Thoracic aorta (tissue), 2 donors: Measurements from ENCODE around the gene TRIO. TPM values are rescaled to one million over a fixed set of nuclear protein-coding genes. Genes with fewer than 3 reads are reported as not detected.

Experiments used
- ATAC-seq: fragments of 150-250 bp; one replicate; pipeline ENCODE4 v1.8.0; 2017; ENCODE audit warnings: low read depth; ENCODE audit not compliant: insufficient number of reproducible peaks, low FRiP score
- DNase-seq: peaks from one replicate; pipeline ENCODE4 v3.0.0-alpha.2; 2020; ENCODE audit warnings: low spot score
- H3K27ac ChIP-seq, 2 donors: fragments of 200-600 bp; sonication (generic); 1 replicate in 1 of 2; 2 replicates in 1 of 2; pipeline ENCODE4 v1.5.1; 2016; ENCODE audit warnings: mild to moderate bottlenecking in 2 of 2, moderate library complexity in 2 of 2
- H3K27me3 ChIP-seq: fragments of 200-600 bp; sonication (generic); replicated peaks from 2 replicates; pipeline ENCODE4 v1.6.0; 2016; ENCODE audit warnings: mild to moderate bottlenecking; ENCODE audit not compliant: insufficient read depth
- H3K36me3 ChIP-seq: fragments of 200-600 bp; sonication (generic); one replicate; pipeline ENCODE4 v1.5.1; 2016
- H3K4me1 ChIP-seq, 2 donors: fragments of 200-600 bp; sonication (generic); 1 replicate in 1 of 2; 2 replicates in 1 of 2; pipeline versions ENCODE4 v1.5.1 to v1.6.0; 2016; ENCODE audit warnings: low read depth in 2 of 2, mild to moderate bottlenecking in 1 of 2; ENCODE audit not compliant: control insufficient read depth in 1 of 2
- H3K4me3 ChIP-seq: fragments of 200-600 bp; sonication (generic); 2 replicates; pipeline ENCODE4 v1.5.1; 2016; ENCODE audit warnings: mild to moderate bottlenecking
- H3K9me3 ChIP-seq: fragments of 200-600 bp; sonication (generic); 2 replicates; pipeline ENCODE4 v1.5.1; 2016
- total RNA-seq, 2 donors: library from RNA; depleted of rRNA; stranded (reverse); fragments of >200 nt; gene quantifications; one replicate each; pipeline versions ENCODE4 v1.1.0 to v1.2.3, GENCODE V29; 2016
- TF ChIP-seq, protein P1 (sequence below): fragments of 200-600 bp; sonication (generic); IDR thresholded peaks from one replicate; pipeline ENCODE4 v1.5.1; 2019; ENCODE audit warnings: antibody characterized with exemption

The TRIO gene
- total RNA-seq, 2 donors from 2014 or later, result 219 to 300 TPM

DNA sequence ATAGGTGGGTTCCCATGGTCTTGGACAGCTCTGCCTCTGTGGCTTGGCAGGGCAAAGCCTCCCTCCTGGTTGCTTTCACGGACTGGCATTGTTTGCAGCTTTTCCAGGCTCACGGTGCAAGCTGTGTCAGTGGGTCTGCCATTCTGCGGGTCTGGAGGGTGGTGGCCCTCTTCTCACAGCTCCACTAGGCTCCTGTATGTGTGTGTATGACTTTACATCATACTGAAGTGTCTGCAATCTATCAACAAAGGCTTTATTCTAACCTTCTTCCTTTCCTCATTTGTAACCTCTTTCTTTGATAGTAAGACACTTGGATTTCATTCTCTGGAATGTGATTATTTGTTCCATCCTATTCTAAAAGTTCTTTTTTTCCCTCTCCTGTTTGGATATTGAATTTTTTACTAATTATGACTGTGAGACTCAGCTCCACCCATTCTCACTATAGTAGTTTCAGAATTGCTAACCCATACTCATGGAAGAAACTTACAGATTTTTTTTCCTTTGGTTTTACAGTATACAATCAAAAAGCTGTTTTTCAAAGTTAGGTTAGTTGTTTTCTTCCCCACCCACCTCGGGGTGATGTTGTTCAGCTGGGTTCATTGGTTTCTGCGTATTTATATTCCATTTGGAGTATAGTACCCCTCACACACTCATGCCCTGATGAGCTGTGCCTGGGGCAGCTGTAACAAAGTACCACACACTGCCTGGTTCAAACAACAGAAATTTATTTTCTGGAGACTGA lies 293.8 kb downstream of the TRIO start:
- no peaks in the 10 kb centered on the region for H3K27me3 ChIP-seq
- peaks cover 11 to 37% of the 10 kb centered on the region in 2 donors for H3K4me1 ChIP-seq
- no peak overlapping the region for H3K4me3 ChIP-seq
- H3K36me3 ChIP-seq, result no peaks in the 10 kb centered on the region
- no peak overlapping the region for H3K27ac ChIP-seq
- H3K9me3 ChIP-seq, result no peaks in the 10 kb centered on the region
- ATAC-seq (no peak), DNase-seq (no peak)
- TF ChIP-seq, protein P1, sequence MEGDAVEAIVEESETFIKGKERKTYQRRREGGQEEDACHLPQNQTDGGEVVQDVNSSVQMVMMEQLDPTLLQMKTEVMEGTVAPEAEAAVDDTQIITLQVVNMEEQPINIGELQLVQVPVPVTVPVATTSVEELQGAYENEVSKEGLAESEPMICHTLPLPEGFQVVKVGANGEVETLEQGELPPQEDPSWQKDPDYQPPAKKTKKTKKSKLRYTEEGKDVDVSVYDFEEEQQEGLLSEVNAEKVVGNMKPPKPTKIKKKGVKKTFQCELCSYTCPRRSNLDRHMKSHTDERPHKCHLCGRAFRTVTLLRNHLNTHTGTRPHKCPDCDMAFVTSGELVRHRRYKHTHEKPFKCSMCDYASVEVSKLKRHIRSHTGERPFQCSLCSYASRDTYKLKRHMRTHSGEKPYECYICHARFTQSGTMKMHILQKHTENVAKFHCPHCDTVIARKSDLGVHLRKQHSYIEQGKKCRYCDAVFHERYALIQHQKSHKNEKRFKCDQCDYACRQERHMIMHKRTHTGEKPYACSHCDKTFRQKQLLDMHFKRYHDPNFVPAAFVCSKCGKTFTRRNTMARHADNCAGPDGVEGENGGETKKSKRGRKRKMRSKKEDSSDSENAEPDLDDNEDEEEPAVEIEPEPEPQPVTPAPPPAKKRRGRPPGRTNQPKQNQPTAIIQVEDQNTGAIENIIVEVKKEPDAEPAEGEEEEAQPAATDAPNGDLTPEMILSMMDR, result no peak

- DNase-seq (no peak), ATAC-seq (no peak)
- TF ChIP-seq, protein P1, result no peak
- peaks cover 11 to 37% of the 10 kb centered on the region in 2 donors for H3K4me1 ChIP-seq
- no peak overlapping the region for H3K4me3 ChIP-seq
- no peaks in the 10 kb centered on the region for H3K36me3 ChIP-seq
- H3K9me3 ChIP-seq, result no peaks in the 10 kb centered on the region
- H3K27me3 ChIP-seq, result no peaks in the 10 kb centered on the region
- no peak overlapping the region for H3K27ac ChIP-seq
These were observed 295.1 kb downstream of the TRIO start for GRCh38 chr5:14438195-14438606.

- DNase-seq, result no peak
- ATAC-seq, result no peak
- peak overlapping the region; percentile 63 for H3K4me3 ChIP-seq
- no peaks in the 10 kb centered on the region for H3K27me3 ChIP-seq
- peaks cover 11 to 45% of the 10 kb centered on the region in 2 donors for H3K4me1 ChIP-seq
- H3K9me3 ChIP-seq, result no peaks in the 10 kb centered on the region
- TF ChIP-seq, protein P1, result no peak
- H3K36me3 ChIP-seq, result no peaks in the 10 kb centered on the region
- H3K27ac ChIP-seq, result peak overlapping the region; percentile 63 to 72
These were observed 296.1 kb downstream of the TRIO start for GRCh38 chr5:14439087-14439871.

GRCh38 chr5:14440223-14440581 lies 297.1 kb downstream of the TRIO start:
- no peak for ATAC-seq
- no peaks in the 10 kb centered on the region for H3K27me3 ChIP-seq
- H3K27ac ChIP-seq, result peak overlapping the region; percentile 63 to 72
- H3K4me1 ChIP-seq, result peaks cover 13 to 49% of the 10 kb centered on the region in 2 donors
- peak overlapping the region; percentile 63 for H3K4me3 ChIP-seq
- DNase-seq, result no peak
- no peaks in the 10 kb centered on the region for H3K9me3 ChIP-seq
- H3K36me3 ChIP-seq, result no peaks in the 10 kb centered on the region
- TF ChIP-seq, protein P1, result no peak

- peak; percentile 82 for ATAC-seq
- Histone ChIP-seq H3K4me3 (peak overlapping the region; percentile 63), H3K27me3 (no peaks in the 10 kb centered on the region), H3K27ac (peak overlapping the region; percentile 63 to 72), H3K4me1 (peaks cover 15 to 49% of the 10 kb centered on the region in 2 donors), H3K36me3 (no peaks in the 10 kb centered on the region), H3K9me3 (no peaks in the 10 kb centered on the region)
- TF ChIP-seq, protein P1, result no peak
- DNase-seq, result no peak
These were observed 297.7 kb downstream of the TRIO start for GRCh38 chr5:14440582-14441431.
